ENCODE results near the gene MEGF11. TPM values are rescaled to one million over a fixed set of nuclear protein-coding genes. Genes with fewer than 3 reads are reported as not detected.
A peak's percentile ranks its signal among the peaks of the same experiment; 100 is the strongest.
"Not testable (repeated sequence)": the region's sequence is repeated elsewhere in the genome, so short reads cannot be mapped to it uniquely, and the experiment has no call there.

Gene MEGF11
- total RNA-seq, 1 donor from 2014 or later, result not detected

DNA sequence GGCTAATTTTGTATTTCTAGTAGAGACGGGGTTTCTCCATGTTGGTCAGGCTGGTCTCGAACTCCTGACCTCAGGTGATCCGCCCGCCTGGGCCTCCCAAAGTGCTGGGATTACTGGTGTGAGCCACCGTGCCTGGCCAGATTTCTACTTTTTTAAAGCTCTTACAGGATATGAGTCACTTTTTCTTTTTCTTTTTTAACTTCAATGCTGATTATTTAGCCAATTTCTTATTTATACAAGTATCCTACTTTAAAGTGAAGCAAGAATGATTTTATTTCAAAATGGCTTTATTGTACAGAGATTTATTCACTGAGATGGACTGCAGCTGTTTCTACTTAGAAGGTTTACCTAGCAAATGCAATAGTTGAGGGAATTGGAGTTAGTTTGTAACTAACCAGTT, 381.0 kb downstream of the MEGF11 start:
- DNase-seq (ENCODE audit: low spot score); intact Hi-C loops (cut with DNase I): not testable (repeated sequence)

DNA sequence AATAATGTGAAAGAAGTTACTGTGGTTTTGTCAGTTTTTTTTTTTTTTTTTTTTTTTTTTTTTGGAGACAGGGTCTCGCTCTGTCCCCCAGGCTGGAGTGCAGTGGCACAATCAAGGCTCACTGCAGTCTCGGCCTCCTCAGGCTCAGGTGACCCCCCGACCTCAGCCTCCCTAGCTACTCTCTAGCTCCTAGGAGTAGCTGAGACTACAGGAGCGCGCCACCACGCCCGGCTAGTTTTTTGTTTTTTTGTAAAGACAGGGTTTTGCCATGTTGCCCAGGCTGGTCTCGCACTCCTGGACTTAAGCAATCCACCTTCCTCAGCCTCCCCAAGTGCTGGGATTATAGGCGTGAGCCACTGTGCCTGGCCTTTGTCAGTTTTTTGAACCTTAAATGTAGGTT, 381.7 kb downstream of the MEGF11 start:
- DNase-seq (ENCODE audit: low spot score); intact Hi-C loops (cut with DNase I): not testable (repeated sequence)

DNA sequence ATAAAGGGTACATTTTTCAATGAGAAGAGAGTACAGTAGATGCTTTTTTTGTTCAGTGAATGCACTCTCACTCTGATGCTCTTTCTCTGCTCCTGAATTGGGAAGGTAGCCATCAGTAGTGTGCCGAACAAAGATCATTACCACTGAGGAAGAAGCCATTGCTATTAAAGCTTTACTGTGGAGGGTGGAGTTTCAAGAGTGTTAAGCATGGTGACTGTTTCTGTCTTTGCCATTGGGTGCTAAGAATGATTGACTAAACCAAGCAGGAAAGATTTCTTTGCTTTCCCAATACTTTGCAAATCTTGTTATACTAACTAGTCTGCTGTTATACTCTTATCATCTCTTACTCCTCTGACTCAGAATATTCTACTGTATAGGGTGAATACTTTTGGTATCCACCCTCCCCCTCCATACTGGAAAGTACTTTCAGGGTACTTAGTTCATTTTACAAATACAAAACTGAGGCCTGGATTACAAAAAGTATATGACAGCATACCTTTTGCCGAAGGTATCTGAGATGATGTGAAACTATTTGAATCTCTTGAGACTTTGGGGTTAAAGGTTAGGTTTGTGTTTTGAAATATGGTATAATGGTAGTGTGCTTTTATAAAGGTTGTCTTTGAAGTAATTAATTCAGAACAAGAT, 382.5 kb downstream of the MEGF11 start:
- no peak for DNase-seq (ENCODE audit: low spot score)
- intact Hi-C loops (cut with DNase I), result no loop called here

DNA sequence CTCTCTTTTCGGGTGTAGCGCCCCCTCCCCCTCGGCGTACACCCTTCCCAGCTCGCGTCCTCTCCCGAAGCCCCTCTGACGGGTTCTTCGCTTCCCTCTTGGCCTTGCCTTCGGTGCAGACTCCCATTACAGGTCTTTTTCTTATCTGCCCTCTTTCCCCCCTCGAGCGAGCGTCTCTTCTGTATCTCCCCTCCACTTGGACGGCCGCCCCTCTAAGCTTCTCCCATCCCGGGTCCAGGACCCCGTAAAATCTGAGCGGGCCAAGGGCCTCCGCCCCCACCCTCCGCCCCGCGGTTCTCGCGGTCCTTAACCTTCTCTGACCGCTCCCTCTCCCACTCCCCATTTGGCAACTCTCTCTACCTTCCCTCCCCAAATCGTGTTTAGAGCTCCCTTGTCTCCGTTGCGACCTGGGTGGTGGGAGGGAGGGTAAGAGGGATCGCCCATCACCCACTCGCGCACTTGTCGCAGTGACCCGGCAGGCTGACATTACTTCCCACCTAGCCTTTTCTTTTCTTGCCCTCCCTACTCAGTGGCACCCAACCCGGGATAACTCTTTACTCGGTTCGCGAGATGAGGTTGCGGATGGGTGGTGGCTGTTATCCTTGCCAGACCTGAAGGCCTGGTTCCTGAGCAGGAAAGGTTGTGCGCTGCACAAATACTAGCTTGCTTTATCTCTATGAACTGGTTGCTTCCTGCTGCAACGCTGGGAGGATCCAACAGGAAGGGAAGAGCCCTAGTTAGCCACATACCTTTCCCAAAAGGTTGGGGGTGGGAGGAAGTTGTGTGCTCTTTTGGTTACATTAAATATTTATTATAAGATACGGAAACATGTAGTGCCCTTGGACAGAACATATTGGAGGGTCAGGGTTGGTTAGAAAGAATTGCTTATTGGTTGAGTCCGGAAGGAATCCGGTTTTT, 383.3 kb downstream of the MEGF11 start:
- intact Hi-C loops (cut with DNase I), result no loop called here
- peak; percentile 82 for DNase-seq (ENCODE audit: low spot score)

DNA sequence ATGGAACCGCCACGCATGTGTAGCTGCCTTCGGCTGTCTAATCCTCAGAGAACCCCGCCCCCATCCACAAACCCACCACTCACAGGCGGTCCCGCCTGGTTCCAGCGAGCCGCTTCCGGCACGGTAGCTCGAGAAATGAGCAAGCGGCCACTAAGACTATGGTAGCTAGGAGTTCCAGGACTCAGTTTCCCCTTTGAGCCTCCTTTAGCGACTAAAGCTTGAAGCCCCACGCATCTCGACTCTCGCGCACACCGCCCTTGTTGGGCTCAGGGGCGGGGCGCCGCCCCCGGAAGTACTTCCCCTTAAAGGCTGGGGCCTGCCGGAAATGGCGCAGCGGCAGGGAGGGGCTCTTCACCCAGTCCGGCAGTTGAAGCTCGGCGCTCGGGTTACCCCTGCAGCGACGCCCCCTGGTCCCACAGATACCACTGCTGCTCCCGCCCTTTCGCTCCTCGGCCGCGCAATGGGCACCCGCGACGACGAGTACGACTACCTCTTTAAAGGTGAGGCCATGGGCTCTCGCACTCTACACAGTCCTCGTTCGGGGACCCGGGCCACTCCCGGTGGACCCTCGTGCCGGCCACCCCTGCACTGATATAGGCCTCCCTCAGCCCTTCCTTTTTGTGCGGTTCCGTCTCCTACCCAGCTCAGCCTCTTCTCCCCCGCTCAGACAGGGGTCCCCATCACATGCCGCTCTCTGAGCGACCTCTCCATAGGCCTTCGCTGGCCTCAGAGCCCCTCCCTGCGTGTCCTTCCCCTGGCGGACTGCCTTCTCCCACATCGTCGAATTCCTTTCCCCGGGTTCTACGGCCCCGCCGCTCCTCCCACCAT, 384.2 kb downstream of the MEGF11 start, which contains the start of gene RAB11A:
TSS of gene RAB11A (plus strand) at position 366 of the 828 bp plus-strand sequence. CDS start at position 461, 95 bp downstream.
- intact Hi-C loops (cut with DNase I), result no loop called here
- peak; percentile 98 for DNase-seq (ENCODE audit: low spot score)

DNA sequence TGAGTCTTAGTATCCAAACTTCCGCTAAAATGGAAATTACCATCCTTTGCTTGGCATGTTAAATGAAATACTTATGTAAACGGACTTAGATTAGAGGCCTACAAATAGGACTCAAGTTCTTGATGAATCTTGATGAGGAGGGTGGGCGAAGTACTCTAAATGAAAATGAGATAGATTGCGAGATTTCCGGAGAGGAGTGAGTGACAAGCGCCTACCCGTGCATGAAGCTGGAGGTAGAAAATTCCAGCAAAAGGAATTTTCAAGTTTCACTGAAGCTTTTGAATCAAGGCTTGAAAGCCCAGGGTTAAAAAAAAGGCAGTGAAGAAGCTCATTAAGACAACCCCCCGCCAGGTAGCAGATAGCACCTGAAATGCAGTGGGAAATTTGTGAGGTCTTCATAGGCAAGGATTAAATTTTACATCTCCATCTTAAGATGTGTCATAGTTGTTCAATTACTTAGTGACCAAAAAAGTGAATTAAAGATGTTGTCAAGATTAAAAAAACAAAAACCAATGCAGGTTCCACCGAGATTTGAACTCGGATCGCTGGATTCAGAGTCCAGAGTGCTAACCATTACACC, 384.9 kb downstream of the MEGF11 start:
- intact Hi-C loops (cut with DNase I), result no loop called here
- no peak for DNase-seq (ENCODE audit: low spot score)

DNA sequence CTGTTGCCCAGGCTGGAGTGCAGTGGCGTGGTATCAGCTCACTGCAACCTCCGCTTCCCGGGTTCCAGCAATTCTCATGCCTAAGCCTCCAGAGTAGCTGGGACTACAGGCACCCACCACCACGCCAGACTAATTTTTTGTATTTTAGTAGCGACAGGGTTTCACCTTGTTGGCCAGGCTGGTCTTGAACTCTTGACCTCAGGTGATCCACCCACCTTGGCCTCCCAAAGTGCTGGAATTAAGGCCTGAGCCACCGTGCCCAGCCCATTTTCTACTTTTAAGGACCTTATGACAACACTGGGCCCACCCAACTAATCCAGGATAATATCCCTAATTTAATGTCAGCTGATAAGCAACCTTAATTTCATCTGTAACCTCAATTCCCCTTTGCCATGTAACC, 385.6 kb downstream of the MEGF11 start:
- intact Hi-C loops (cut with DNase I); DNase-seq (ENCODE audit: low spot score): not testable (repeated sequence)

DNA sequence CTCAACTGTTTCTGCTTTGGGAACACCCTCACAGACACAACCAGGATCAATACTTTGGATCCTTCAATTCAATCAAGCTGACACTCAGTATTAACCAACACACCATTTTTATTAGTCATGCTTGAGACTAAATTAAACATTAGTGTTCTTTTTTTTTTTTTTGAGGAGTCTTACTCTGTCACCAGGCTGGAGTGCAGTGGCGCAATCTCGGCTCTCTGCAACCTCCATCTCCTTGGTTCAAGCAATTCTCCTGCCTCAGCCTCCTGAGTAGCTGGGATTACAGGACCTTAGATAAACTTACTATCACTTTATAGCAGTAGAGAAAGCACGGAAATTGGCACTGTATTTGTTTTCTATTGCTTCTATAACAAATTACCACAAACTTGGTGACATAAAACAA, 386.3 kb downstream of the MEGF11 start:
- no peak for DNase-seq (ENCODE audit: low spot score)
- intact Hi-C loops (cut with DNase I), result no loop called here

DNA sequence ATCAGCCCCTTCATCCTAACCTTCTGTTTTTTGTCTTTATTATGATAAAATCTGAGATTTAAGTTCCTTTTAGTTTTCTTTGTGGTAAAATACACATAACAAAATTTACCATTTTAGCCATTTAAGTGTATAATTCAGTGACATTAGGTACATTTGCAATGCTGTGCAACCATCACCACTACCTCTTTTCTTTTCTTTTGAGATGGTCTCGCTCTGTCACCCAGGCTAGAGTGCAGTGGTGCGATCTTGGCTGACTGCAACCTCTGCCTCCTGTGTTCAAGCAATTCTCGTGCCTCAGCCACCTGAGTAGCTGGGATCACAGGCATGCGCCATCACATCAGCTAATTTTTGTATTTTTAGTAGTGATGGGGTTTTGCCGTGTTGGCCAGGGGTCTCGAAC, 390.4 kb downstream of the MEGF11 start:
- intact Hi-C loops (cut with DNase I), result no loop called here
- no peak for DNase-seq (ENCODE audit: low spot score)

DNA sequence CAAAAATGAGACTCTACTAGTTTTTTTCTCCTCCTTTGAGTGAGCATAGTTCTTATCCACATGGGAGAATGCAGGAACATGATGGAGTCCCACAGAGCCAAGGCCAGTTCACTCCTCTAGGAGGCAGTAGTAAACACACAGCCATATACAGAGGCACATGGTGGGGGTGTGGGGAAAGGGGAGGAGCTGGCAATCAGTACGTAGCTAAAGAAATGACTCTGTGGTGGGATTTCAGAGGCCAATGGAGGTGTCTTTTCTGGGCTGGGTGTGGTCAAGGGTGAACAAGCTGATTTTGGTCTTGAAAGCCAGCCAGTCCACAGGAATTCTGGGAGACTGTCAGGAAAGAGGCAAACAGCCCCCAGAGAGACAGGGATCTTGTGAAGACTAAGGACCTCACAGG, 390.9 kb downstream of the MEGF11 start:
- intact Hi-C loops (cut with DNase I), result no loop called here

DNA sequence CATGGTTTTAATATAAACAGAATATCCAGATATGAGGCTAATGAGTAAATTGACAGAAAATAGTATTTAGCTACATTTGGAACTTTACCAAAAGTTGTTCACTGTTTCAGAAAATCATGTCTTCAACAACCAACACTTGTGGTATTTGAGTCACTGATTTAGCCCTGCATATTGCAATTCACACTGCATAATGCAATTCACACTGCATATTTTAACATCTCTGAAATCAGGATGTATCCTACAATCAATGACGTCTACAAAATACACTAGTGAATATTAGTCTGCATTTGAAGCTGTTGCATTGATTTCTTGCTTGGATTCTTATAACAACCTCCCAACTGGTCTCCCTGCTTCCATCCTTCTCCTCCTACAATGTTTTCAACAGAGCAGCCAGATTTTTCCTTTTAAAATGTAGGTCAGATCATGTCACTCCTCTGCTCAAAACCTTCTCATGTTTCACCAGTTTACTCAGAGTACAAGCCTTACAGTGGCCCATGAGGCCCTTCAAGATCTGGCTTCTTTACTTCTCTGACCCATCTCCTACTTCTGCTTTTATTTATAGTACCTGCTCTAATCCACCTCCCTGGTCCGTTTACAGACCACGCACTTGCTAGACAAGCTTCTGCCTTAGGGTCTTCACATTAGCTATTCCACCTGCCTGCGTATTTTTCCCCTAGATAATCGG, 395.7 kb downstream of the MEGF11 start:
- intact Hi-C loops (cut with DNase I), result loop anchor here (5.0 kb wide), 1 partner anchor 221 kb away; no protein-coding TSS in a partner anchor

More for the DNA sequence above, 390.9 kb downstream of the MEGF11 start:
- no peak for DNase-seq (ENCODE audit: low spot score)

DNA sequence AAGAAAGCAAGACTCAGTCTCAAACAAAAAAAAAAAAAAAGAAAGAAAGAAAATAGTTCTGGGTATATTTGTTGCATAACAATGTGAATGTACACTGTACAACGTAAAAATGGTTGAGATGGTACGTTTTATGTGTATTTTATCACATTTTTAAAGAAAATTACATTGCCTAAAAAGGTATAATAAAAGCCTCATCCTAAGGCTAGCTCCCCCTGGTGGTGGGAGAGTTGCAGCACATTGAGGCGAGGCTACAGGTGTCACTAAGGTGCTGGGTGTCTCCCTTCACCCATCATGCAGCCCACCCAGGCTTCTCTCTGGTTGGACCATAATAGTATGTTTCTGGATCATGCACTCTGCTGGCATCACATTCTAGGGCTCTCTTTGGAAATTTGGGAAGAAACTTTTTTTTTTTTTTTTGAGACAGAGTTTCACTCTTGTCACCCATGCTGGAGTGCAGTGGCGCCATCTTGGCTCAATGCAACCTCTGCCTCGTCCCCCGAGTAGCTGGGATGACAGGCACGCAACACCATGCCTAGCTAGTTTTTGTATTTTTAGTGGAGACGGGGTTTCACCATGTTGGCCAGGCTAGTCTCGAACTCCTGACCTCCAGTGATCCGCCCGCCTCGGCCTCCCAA, 396.6 kb downstream of the MEGF11 start:
- intact Hi-C loops (cut with DNase I), result loop anchor here (5.0 kb wide), 1 partner anchor 220 kb away; no protein-coding TSS in a partner anchor
- DNase-seq (ENCODE audit: low spot score), result peak; percentile 78

More for the DNA sequence above, 395.7 kb downstream of the MEGF11 start:
- no peak for DNase-seq (ENCODE audit: low spot score)

DNA sequence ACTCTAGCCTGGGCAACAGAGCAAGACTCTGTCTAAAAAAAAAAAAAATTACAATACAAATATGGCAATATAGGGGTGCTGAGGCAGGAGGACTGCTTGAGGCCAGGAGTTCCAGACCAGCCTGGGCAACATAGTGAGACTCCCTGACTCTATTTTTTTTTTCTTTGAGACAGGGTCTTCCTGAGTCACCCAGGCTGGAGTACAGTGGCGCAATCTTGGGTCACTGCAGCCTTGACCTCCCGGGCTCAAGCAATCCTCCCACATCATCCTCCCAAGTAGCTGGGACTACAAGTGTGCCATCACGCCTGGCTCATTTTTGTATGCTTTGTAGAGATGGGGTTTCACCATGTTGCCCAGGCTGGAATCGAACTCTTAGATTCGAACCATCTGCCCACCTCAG, 401.6 kb downstream of the MEGF11 start:
- intact Hi-C loops (cut with DNase I), result no loop called here
- no peak for DNase-seq (ENCODE audit: low spot score)

DNA sequence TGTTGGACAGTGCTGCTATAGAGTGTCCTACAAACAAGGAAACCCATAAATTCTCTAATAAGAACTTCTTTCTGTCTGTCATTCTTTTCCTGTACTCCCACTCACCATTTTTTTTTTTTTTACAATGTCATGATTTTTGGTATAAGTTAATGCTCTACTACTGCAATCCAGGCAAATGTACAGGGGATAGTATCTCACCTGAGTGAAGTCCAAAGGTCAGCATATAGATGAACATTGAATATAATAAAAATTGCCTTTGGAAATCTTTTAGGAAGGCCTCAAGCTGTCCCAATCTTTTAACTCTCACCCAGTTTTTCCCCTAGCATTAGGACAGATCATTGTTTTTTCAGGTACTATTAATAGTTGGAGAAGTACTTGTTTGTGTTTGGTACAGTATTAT, 405.6 kb downstream of the MEGF11 start:
- intact Hi-C loops (cut with DNase I), result no loop called here
- no peak for DNase-seq (ENCODE audit: low spot score)

DNA sequence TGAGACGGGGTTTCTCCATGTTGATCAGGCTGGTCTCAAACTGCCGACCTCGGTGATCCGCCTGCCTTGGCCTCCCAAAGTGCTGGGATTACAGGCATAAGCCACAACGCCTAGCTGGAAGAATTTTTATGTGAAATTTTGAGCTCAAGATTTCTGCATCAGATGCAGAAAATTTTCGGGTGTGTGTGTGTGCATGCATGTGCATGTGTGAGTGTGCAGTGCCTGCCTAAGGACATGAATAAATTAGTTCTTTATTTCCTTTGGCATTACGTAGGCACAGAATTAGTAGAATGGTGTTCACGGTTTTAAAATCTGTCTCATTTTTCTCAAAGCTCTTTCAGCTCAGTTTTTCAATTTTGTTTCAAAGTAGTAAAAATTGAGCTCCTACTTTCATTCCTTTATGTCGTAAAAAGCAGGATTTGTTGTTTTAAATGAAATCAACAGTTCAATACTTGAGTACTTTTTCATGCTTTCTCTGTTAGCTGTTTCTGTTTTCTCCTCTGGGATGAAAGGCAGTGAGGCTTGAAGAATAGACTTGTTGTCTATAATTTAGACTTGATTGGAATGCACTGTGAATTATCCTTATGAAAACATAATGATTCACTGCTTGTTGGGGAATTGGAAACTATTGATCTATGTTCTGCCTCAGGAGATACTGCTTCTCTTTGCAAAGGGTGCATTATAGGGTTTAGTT, 407.6 kb downstream of the MEGF11 start:
- intact Hi-C loops (cut with DNase I), result no loop called here
- DNase-seq (ENCODE audit: low spot score), result no peak

Measured in cardiac septum (tissue), 1 donor.